Measurements from ENCODE around the gene COL4A1. TPM values are rescaled to one million over a fixed set of nuclear protein-coding genes. Genes with fewer than 3 reads are reported as not detected.

COL4A1 gene
- total and polyA plus RNA-seq, 11 donors: 52.6 to 428 (median 184) TPM

DNA sequence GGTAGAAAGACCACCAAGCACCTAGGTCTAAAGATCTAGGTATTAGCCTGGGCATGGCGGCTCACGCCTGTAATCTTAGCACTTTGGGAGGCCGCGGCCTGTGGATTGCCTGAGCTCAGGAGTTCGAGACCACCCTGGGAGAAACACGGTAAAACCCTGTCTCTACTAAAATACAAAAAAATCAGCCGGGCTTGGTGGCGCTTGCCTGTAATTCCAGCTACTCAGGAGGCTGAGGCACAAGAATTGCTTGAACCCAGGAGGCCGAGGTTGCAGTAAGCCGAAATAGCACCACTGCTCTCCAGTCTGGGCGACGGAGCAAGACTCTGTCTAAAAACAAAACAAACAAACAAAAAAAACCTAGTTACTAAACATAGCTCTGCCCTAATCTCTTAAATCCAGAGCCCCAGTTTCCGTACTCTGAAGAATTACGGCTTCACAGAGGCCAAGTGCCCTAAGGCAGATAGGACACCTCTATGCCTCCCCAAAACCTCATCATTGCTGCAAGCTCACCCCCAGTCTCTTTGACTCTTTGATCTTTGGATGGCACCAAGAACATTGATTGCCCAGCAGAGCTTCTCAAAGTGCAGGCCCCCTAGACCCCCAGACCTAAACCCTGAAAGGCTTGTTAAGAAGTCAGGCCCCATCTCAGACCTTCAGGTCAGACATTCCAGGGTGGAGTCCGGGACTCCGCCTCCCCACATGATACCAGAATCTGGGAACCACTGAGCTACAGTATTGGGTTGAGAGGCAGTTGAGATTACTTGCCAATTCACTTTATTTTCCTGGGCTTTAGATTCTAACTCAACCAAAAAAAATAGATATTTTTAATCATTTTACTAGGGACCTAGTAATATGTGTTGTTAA lies 2.9 kb upstream of the COL4A1 start:
- no peaks in the 10 kb centered on the region for H3K9me3 ChIP-seq
- no peak for TF ChIP-seq POLR2A (IDR thresholded peaks at IDR 0.05)
- TF ChIP-seq CTCF (IDR thresholded peaks at IDR 0.05): no peak
- DNase-seq: no peak
- peaks cover 0 to 41% (median 0%) of the 10 kb centered on the region in 9 donors for H3K27me3 ChIP-seq
- H3K4me3 ChIP-seq: peak overlapping the region in 11 of 12 donors; percentile 67 to 99 (median 84)
- peaks cover 17 to 72% (median 62%) of the 10 kb centered on the region in 12 donors for H3K4me1 ChIP-seq
- H3K36me3 ChIP-seq: peaks cover 0 to 23% (median 0%) of the 10 kb centered on the region in 9 donors
- H3K27ac ChIP-seq: peak overlapping the region; percentile 92 to 99 (median 97)
- intact Hi-C loops (cut with DNase I): loop anchor here (5.0 to 10.0 kb wide), 11 partner anchors 32 to 107 kb away; no protein-coding TSS in a partner anchor
- no peak for ATAC-seq
- 46 to 52% (median 48%) methylated on average over 16 of the region's 16 CpGs for WGBS, 4 donors

GRCh38 chr13:110308656-110309359 lies 1.9 kb upstream of the COL4A1 start:
- peak in 1 of 5 donors; percentile 23 for DNase-seq
- intact Hi-C loops (cut with DNase I): loop anchor here (5.0 to 10.0 kb wide), 11 partner anchors 33 to 108 kb away; no protein-coding TSS in a partner anchor
- H3K27me3 ChIP-seq: peaks cover 0 to 41% (median 0%) of the 10 kb centered on the region in 9 donors
- no peak for TF ChIP-seq CTCF (IDR thresholded peaks at IDR 0.05)
- peak in 1 of 2 donors; percentile 26 for TF ChIP-seq POLR2A (IDR thresholded peaks at IDR 0.05)
- no peaks in the 10 kb centered on the region for H3K9me3 ChIP-seq
- ATAC-seq: peak in 2 of 4 donors; percentile 25 to 33
- peak overlapping the region; percentile 67 to 99 (median 87) for H3K4me3 ChIP-seq
- H3K4me1 ChIP-seq: peaks cover 19 to 72% (median 62%) of the 10 kb centered on the region in 12 donors
- H3K27ac ChIP-seq: peak overlapping the region; percentile 92 to 99 (median 97)
- 2 to 4% (median 3%) methylated on average over 31 of the region's 31 CpGs for WGBS, 4 donors
- peaks cover 0 to 17% (median 0%) of the 10 kb centered on the region in 9 donors for H3K36me3 ChIP-seq

GRCh38 chr13:110307767-110308655 lies 1.1 kb upstream of the COL4A1 start:
- H3K36me3 ChIP-seq: peaks cover 0 to 15% (median 0%) of the 10 kb centered on the region in 9 donors
- H3K27me3 ChIP-seq: peaks cover 0 to 41% (median 0%) of the 10 kb centered on the region in 9 donors
- DNase-seq (peak in 3 of 5 donors; percentile 50 to 59 (median 56)), ATAC-seq (peak in 3 of 4 donors; percentile 8 to 24 (median 19))
- H3K4me3 ChIP-seq: peak overlapping the region; percentile 67 to 99 (median 87)
- 1 to 2% (median 1%) methylated on average over 33 to 64 of the region's 64 CpGs for WGBS, 4 donors
- no peak for TF ChIP-seq POLR2A (IDR thresholded peaks at IDR 0.05)
- no peak for TF ChIP-seq CTCF (IDR thresholded peaks at IDR 0.05)
- peaks cover 22 to 75% (median 65%) of the 10 kb centered on the region in 12 donors for H3K4me1 ChIP-seq
- no peaks in the 10 kb centered on the region for H3K9me3 ChIP-seq
- intact Hi-C loops (cut with DNase I): loop anchor here (2.0 to 10.0 kb wide), 12 partner anchors 34 to 109 kb away; no protein-coding TSS in a partner anchor
- peak overlapping the region; percentile 92 to 99 (median 97) for H3K27ac ChIP-seq

All from heart left ventricle (tissue), 16 donors.